ENCODE results near the gene AKAP13.

- TF ChIP-seq CTCF (conservative IDR thresholded peaks at IDR 0.05) (no peak), ZFX (IDR thresholded peaks at IDR 0.05) (no peak)
Measured at GRCh38 chr15:85440451-85440850, 60.0 kb downstream of the AKAP13 start.

Measured in C4-2B (cell line).